ENCODE data around the gene CDH11.

GRCh38 chr16:64993464-64993863 lies 128.4 kb downstream of the CDH11 start:
- TF ChIP-seq REST (IDR thresholded peaks at IDR 0.05; ENCODE audit: insufficient replicate concordance, low read depth) (no peak), POLR2AphosphoS5 (IDR thresholded peaks at IDR 0.05; ENCODE audit: low read depth) (no peak), GABPA (IDR thresholded peaks at IDR 0.05; ENCODE audit: low read depth) (no peak)
